Measurements from ENCODE around the gene MLLT10.

GRCh38 chr10:21673668-21674067 lies 139.6 kb downstream of the MLLT10 start:
- no peak for TF ChIP-seq CTCF (IDR thresholded peaks at IDR 0.05)
- TF ChIP-seq POLR2A (IDR thresholded peaks at IDR 0.05) = no peak

Data from right lobe of liver (tissue), 4 donors.